Esophagus muscularis mucosa (tissue), 4 donors: Measurements from ENCODE around the gene SPATA12. TPM values are rescaled to one million over a fixed set of nuclear protein-coding genes. Genes with fewer than 3 reads are reported as not detected.

Experiments used
- DNase-seq: peaks from one replicate; pipeline ENCODE4 v3.0.0-alpha.2; 2017; ENCODE audit errors: extremely low spot score
- H3K27ac ChIP-seq, 4 donors: fragments of 200-600 bp; sonication (generic); replicated peaks in 1 of 4; 1 replicate in 3 of 4; 2 replicates in 1 of 4; pipeline ENCODE4 v1.5.1; 2016 to 2019; ENCODE audit warnings: mild to moderate bottlenecking in 1 of 4
- H3K27me3 ChIP-seq, 4 donors: fragments of 200-600 bp; sonication (generic); one replicate each; pipeline versions ENCODE4 v1.5.1 to v1.6.0; 2016 to 2019
- H3K36me3 ChIP-seq, 4 donors: fragments of 200-600 bp; sonication (generic); one replicate each; pipeline ENCODE4 v1.5.1; 2016 to 2019
- H3K4me1 ChIP-seq, 4 donors: fragments of 200-600 bp; sonication (generic); one replicate each; pipeline ENCODE4 v1.5.1; 2016 to 2019
- H3K4me3 ChIP-seq, 4 donors: fragments of 200-600 bp; sonication (generic); 1 replicate in 2 of 4; 2 replicates in 2 of 4; pipeline ENCODE4 v1.5.1; 2016 to 2019; ENCODE audit warnings: mild to moderate bottlenecking in 4 of 4, moderate library complexity in 1 of 4
- H3K9me3 ChIP-seq, 4 donors: fragments of 200-600 bp; sonication (generic); 1 replicate in 3 of 4; 2 replicates in 1 of 4; pipeline ENCODE4 v1.5.1; 2016 to 2019
- EP300 ChIP-seq: sonication (generic); formaldehyde crosslinking; IDR thresholded peaks from one replicate; pipeline ENCODE4 v1.6.1; 2017; ENCODE audit warnings: antibody characterized with exemption
- POLR2A ChIP-seq: fragments of 450-650 bp; IDR thresholded peaks from one replicate; pipeline ENCODE4 v1.6.1; 2017; ENCODE audit warnings: antibody characterized with exemption, moderate library complexity, mild to moderate bottlenecking, low read depth
- POLR2AphosphoS5 ChIP-seq, 2 donors: sonication (generic); formaldehyde crosslinking; IDR thresholded peaks; one replicate each; pipeline ENCODE4 v1.6.1; 2017; ENCODE audit warnings: antibody characterized with exemption in 2 of 2
- WGBS: methylation state at CpG from one replicate; pipeline ENCODE4 v1.1.5; 2018; 5-methylcytosine and 5-hydroxymethylcytosine counted together
- intact Hi-C: fragments of 100-400 bp; cut with DNase I; formaldehyde crosslinking; loops from one replicate; pipeline ENCODE4 v1.15.1; 2023
- total RNA-seq, 4 donors: library from RNA; depleted of rRNA; stranded (reverse); fragments of >200 nt; gene quantifications; one replicate each; pipeline versions ENCODE4 v1.1.0 to v1.2.1, GENCODE V29; 2016
- TF ChIP-seq, protein P1 (sequence below), 3 experiments: fragments of 200-600 bp in 2 of 3; fragments of 450-650 bp in 1 of 3; sonication (generic) in 2 of 3; IDR thresholded peaks; one replicate each; pipeline ENCODE4 v1.5.1; 2017 to 2019; ENCODE audit warnings: antibody characterized with exemption in 3 of 3, mild to moderate bottlenecking in 2 of 3, moderate library complexity in 1 of 3

Gene SPATA12
- total RNA-seq, 4 donors from 2014 or later: 0.13 TPM; not detected in 3

DNA sequence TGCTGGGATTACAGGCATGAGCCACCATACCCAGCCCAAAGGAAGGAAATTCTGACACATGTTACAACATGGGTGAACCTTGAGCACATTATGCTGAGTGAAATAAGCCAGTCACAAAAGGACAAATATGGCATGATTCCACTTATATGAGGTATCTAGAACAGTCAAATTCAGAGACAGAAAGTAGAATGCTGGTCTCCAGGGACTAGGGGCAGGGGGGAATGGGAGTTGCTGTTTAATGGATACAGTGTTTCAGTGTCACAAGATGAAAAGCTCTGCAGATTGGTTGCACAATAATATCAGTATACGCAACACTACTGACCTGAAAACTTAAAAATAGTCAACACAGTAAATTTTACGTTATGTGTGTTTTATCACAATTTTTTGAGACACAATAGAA, 4.1 kb downstream of the SPATA12 start:
- no peak for DNase-seq
- H3K4me3 ChIP-seq: no peak overlapping the region
- H3K27me3 ChIP-seq: no peaks in the 10 kb centered on the region
- H3K36me3 ChIP-seq: no peaks in the 10 kb centered on the region
- H3K27ac ChIP-seq: no peak overlapping the region
- peaks cover 30 to 66% (median 59%) of the 10 kb centered on the region in 4 donors for H3K4me1 ChIP-seq
- TF ChIP-seq, protein P1, sequence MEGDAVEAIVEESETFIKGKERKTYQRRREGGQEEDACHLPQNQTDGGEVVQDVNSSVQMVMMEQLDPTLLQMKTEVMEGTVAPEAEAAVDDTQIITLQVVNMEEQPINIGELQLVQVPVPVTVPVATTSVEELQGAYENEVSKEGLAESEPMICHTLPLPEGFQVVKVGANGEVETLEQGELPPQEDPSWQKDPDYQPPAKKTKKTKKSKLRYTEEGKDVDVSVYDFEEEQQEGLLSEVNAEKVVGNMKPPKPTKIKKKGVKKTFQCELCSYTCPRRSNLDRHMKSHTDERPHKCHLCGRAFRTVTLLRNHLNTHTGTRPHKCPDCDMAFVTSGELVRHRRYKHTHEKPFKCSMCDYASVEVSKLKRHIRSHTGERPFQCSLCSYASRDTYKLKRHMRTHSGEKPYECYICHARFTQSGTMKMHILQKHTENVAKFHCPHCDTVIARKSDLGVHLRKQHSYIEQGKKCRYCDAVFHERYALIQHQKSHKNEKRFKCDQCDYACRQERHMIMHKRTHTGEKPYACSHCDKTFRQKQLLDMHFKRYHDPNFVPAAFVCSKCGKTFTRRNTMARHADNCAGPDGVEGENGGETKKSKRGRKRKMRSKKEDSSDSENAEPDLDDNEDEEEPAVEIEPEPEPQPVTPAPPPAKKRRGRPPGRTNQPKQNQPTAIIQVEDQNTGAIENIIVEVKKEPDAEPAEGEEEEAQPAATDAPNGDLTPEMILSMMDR (IDR thresholded peaks at IDR 0.05): no peak
- TF ChIP-seq EP300: no peak
- no peak for TF ChIP-seq POLR2AphosphoS5 (IDR thresholded peaks at IDR 0.05)
- no peak for TF ChIP-seq POLR2A
- H3K9me3 ChIP-seq: no peaks in the 10 kb centered on the region
- 85% methylated on average over 2 of the region's 2 CpGs for WGBS
- intact Hi-C loops: no loop called here

DNA sequence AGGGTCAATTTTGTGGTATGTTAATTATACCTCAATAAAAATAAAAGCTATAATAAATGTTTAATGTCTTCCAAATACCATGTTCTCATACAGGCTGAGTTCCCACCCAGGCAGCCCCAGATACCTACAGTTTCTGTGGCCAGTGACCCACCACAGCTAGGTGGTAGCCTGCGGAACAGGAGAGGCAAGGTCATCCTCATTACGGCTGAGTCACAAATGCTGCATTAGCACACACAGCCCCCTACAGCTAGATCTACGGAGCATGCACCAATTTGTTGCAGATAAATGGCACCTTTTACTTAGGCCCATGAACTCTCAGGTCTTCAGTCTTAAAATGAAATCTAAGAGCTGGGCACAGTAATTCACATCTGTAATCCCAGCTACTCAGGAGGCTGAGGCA, 5.1 kb downstream of the SPATA12 start:
- Histone ChIP-seq H3K27ac (no peak overlapping the region), H3K36me3 (no peaks in the 10 kb centered on the region), H3K4me3 (no peak overlapping the region), H3K4me1 (peaks cover 24 to 59% (median 52%) of the 10 kb centered on the region in 4 donors), H3K27me3 (no peaks in the 10 kb centered on the region), H3K9me3 (no peaks in the 10 kb centered on the region)
- TF ChIP-seq EP300 (no peak), POLR2A (no peak), POLR2AphosphoS5 (IDR thresholded peaks at IDR 0.05) (no peak)
- TF ChIP-seq, protein P1 (IDR thresholded peaks at IDR 0.05): no peak
- intact Hi-C loops: loop anchor here (5.0 kb wide), 1 partner anchor 58 kb away; no protein-coding TSS in a partner anchor
- no peak for DNase-seq
- 100% methylated on average over 3 of the region's 3 CpGs for WGBS

DNA sequence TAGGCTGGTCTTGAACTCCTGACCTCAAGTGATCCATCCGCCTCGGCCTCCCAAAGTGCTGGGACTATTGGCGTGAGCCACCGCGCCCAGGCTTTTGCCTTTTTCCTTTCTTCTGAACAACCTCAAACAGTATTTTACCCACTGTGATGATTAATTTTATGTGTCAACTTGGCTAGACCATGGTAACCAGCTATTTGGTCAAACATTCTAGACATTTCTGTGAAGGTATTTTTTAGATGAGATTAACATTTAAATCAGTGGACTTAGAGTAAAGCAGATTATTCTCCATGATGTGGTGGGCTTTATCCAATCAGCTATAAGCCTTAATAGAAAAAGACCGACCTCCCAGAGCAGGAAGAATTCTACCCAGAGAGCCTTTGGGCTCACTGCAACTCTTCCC, 6.0 kb downstream of the SPATA12 start:
- no peaks in the 10 kb centered on the region for H3K9me3 ChIP-seq
- peaks cover 22 to 50% (median 43%) of the 10 kb centered on the region in 4 donors for H3K4me1 ChIP-seq
- H3K27me3 ChIP-seq: no peaks in the 10 kb centered on the region
- WGBS: 100% methylated on average over 6 of the region's 6 CpGs
- H3K36me3 ChIP-seq: no peaks in the 10 kb centered on the region
- intact Hi-C loops: loop anchor here (5.0 kb wide), 1 partner anchor 59 kb away; no protein-coding TSS in a partner anchor
- DNase-seq: no peak
- H3K4me3 ChIP-seq: no peak overlapping the region
- peak overlapping the region in 1 of 4 donors; percentile 18 for H3K27ac ChIP-seq
- no peak for TF ChIP-seq EP300
- no peak for TF ChIP-seq POLR2AphosphoS5 (IDR thresholded peaks at IDR 0.05)
- TF ChIP-seq, protein P1 (IDR thresholded peaks at IDR 0.05): no peak
- TF ChIP-seq POLR2A: no peak

DNA sequence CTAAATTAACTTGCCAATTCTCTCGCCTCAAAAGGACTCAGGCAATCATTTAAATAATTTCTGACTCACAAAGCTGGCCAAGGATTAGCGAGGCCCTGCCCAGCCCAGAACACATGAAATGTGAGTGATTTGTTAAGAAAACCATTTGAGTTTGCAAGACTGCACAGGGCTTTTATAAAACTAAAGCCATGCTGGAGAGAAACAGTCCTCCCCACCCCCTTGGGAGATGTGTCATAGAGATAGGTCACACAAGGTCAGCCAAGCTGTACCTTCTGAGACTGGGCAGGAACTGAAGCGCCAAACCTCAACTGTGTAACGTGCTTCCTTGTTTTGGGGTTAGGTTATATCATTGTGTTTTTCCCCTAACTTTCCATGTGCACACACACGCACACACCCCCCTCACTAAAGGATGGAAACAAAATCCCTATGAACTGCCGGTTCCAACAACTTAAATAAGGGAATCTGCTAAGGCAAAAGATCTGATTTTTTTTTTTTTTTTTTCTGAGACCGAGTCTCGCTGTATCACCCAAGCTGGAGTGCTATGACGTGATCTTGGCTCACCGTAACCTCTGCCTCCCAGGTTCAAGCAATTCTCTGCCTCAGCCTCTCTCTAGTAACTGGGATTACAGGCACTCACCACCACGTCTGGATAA, 8.1 kb downstream of the SPATA12 start:
- Histone ChIP-seq H3K27me3 (no peaks in the 10 kb centered on the region), H3K9me3 (no peaks in the 10 kb centered on the region), H3K4me1 (peaks cover 11 to 29% (median 22%) of the 10 kb centered on the region in 4 donors), H3K27ac (peak overlapping the region; percentile 59 to 78 (median 66)), H3K4me3 (no peak overlapping the region), H3K36me3 (no peaks in the 10 kb centered on the region)
- WGBS: 19% methylated on average over 11 of the region's 11 CpGs
- intact Hi-C loops: loop anchor here (5.0 kb wide), 1 partner anchor 61 kb away; no protein-coding TSS in a partner anchor
- DNase-seq: peak; percentile 93
- TF ChIP-seq POLR2AphosphoS5 (IDR thresholded peaks at IDR 0.05): peak; percentile 67 to 74
- TF ChIP-seq POLR2A: no peak

DNA sequence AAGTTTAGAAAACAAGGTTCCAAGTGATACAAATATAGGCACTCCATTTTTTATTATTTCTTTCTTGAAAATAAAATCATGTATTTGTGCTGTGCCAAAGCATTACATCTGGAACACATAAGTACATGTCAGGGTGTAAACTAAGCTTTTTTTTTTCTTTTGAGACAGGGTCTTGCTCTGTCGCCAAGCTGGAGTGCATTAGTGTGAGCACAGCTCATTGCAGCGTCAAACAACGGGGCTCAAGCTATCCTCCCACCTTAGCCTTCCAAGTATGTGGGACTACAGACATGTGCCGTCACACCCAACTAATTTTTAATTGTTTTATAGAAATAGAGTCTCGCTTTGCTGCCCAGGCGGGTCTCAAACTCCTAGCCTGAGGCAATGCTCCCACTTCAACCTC, 9.0 kb downstream of the SPATA12 start:
- intact Hi-C loops: loop anchor here (5.0 kb wide), 1 partner anchor 62 kb away; no protein-coding TSS in a partner anchor
- H3K27ac ChIP-seq: peak overlapping the region in 2 of 4 donors; percentile 59 to 78

More for the DNA sequence above, 9.0 kb downstream of the SPATA12 start:
- no peak overlapping the region for H3K4me3 ChIP-seq
- no peaks in the 10 kb centered on the region for H3K9me3 ChIP-seq
- TF ChIP-seq, protein P1 (IDR thresholded peaks at IDR 0.05): no peak
- TF ChIP-seq POLR2AphosphoS5 (IDR thresholded peaks at IDR 0.05): no peak
- TF ChIP-seq EP300: no peak
- no peak for TF ChIP-seq POLR2A
- DNase-seq: no peak
- H3K27me3 ChIP-seq: no peaks in the 10 kb centered on the region
- no peaks in the 10 kb centered on the region for H3K36me3 ChIP-seq
- WGBS: 45% methylated on average over 5 of the region's 6 CpGs
- peaks cover 11 to 23% (median 18%) of the 10 kb centered on the region in 4 donors for H3K4me1 ChIP-seq
